Nephron progenitor cell (in vitro differentiated cells): ENCODE measurements around the gene FADS1.

Source experiments
- DNase-seq: peaks from one replicate; pipeline ENCODE4 v3.0.0; 2021
- H3K27ac Mint-ChIP-seq: 2 replicates; pipeline ENCODE4 v1.8.0; 2021; ENCODE audit warnings: mild to moderate bottlenecking, moderate library complexity, mixed read lengths
- H3K27me3 Mint-ChIP-seq: 2 replicates; pipeline ENCODE4 v1.8.0; 2021; ENCODE audit warnings: mild to moderate bottlenecking, low read depth, mixed read lengths; ENCODE audit not compliant: poor library complexity
- H3K36me3 Mint-ChIP-seq: 2 replicates; pipeline ENCODE4 v1.8.0; 2021; ENCODE audit warnings: low read depth, mixed read lengths
- H3K4me1 Mint-ChIP-seq: 2 replicates; pipeline ENCODE4 v1.8.0; 2021; ENCODE audit warnings: mixed read lengths
- H3K4me3 Mint-ChIP-seq: 2 replicates; pipeline ENCODE4 v1.8.0; 2021; ENCODE audit warnings: mild to moderate bottlenecking, moderate library complexity, mixed read lengths
- H3K9me3 Mint-ChIP-seq: 2 replicates; pipeline ENCODE4 v1.8.0; 2021; ENCODE audit warnings: mild to moderate bottlenecking, moderate library complexity, mixed read lengths
- TF ChIP-seq, protein P1 (sequence below): fragments of 200-600 bp; sonication (generic); IDR thresholded peaks from 2 replicates; pipeline ENCODE4 v1.5.0; 2021; ENCODE audit warnings: antibody characterized with exemption

Gene FADS1

DNA sequence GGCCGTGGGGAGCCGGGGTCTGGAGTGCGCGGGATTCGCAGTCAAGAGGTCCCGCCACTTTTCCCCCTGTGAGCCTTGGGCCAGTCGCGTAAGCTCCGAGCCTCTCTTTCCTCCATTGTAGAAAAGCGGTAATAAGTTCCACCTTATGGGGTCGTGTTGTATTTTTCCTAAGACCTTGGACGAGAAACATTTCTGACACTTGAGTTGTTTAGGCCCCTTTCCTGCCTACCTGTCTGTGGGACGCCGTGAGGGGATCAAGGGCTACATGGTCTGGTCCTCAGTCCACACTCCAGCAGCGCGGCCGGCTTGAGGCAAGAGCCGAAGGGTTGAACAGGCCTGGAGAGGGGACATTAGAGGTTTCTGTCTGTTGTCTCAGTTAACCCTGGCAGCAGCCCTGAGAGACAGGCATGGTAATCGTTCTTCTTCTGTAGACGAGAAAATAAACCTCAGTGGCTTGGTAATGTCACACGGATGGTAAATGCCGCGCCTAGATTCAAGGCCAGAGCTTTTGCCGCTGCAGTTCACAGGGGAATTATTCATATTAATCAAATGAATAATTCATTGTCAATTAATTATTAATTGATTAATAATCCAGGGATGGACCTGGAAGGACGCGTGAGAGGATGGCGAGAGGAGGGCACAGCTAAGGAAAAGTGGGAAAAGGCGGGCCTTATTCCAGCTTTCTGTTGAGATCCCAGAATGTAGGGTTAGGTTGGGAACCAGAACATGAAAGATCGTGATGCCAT is 23.5 kb downstream of the FADS1 start:
- Mint-ChIP-seq H3K4me1 (peaks cover 44% of the 10 kb centered on the region), H3K4me3 (peak overlapping the region; percentile 96), H3K27me3 (no peaks in the 10 kb centered on the region), H3K27ac (peak overlapping the region; percentile 95), H3K9me3 (no peaks in the 10 kb centered on the region), H3K36me3 (peaks cover 40% of the 10 kb centered on the region)
- TF ChIP-seq, protein P1, sequence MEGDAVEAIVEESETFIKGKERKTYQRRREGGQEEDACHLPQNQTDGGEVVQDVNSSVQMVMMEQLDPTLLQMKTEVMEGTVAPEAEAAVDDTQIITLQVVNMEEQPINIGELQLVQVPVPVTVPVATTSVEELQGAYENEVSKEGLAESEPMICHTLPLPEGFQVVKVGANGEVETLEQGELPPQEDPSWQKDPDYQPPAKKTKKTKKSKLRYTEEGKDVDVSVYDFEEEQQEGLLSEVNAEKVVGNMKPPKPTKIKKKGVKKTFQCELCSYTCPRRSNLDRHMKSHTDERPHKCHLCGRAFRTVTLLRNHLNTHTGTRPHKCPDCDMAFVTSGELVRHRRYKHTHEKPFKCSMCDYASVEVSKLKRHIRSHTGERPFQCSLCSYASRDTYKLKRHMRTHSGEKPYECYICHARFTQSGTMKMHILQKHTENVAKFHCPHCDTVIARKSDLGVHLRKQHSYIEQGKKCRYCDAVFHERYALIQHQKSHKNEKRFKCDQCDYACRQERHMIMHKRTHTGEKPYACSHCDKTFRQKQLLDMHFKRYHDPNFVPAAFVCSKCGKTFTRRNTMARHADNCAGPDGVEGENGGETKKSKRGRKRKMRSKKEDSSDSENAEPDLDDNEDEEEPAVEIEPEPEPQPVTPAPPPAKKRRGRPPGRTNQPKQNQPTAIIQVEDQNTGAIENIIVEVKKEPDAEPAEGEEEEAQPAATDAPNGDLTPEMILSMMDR = no peak
- DNase-seq = no peak

DNA sequence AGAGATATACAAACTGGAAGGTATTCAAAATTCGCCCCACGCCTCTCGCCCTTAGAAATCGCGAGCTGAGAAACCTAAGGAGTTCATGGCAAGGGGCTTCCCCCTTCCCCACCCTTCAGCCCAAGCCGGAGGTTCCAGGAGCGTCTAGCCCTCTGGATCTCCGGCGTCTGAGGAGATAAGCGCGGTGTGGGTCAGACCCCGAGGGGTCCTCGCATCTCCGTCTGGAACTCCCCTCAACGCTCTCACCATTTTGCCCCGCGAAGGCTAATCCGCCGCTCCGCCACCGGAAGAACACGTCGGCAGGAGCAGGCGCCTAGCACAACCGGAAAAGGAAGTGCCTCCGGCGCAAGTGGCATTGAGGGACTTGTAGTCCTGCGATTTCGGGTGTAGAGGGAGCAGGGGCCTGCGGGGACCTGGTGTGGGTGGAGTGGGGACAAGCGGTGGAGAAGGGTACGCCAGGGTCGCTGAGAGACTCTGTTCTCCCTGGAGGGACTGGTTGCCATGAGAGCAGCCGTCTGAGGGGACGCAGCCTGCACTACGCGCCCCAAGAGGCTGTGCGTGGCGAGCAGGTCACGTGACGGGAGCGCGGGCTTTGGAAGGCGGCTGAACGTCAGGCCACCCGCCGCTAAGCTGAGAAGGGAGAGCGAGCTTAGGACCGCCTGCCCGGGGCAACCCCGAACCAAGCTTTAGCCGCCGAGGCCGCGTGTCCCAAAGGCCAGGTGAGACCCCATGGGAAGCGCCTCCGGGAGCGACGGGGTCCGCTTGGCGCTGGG is 24.3 kb downstream of the FADS1 start, which contains the start of the genes FEN1 and TMEM258:
Gene FEN1, plus strand, starts transcription at position 602 of the 773 bp plus-strand sequence. CDS start 2,451 bp downstream, outside the sequence.
Gene TMEM258, minus strand, starts transcription at position 290 of the 773 bp plus-strand sequence. Its CDS starts 41 bp downstream, at position 249.
- DNase-seq = peak; percentile 86
- TF ChIP-seq, protein P1 = no peak
- H3K36me3 Mint-ChIP-seq = peaks cover 45% of the 10 kb centered on the region
- no peaks in the 10 kb centered on the region for H3K9me3 Mint-ChIP-seq
- peaks cover 48% of the 10 kb centered on the region for H3K4me1 Mint-ChIP-seq
- no peaks in the 10 kb centered on the region for H3K27me3 Mint-ChIP-seq
- H3K4me3 Mint-ChIP-seq = peak within 1 kb of the TSS; percentile 96
- H3K27ac Mint-ChIP-seq = peak within 1 kb of the TSS; percentile 100

DNA sequence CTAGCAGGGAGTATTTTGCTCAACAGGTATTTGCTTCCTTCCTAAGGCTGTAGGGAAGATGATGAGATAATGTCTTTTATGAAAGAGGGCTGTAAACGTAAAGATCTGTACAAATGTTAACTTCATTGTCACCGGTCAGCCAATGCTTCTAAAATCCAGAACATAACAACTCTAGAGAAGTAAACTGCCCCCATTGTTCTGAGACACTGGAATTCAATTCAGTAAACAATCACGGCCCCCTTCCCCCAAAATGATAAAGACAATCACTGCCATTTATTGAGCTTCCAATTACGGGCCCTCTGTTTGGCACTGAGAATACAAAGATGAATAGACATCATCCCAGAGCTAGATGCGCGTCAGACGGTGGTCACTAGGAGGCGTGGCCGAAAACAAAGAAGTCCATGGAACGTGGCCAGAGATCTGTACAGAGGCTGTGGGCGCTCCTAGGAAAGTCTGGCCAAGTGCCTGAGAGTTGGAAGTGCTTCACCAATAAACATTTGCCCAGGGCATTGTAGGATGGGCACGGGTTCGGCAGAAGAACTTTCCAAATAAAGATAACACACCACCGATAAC is 25.0 kb downstream of the FADS1 start:
- DNase-seq = peak; percentile 65
- H3K4me3 Mint-ChIP-seq = peak overlapping the region; percentile 96
- H3K27me3 Mint-ChIP-seq = no peaks in the 10 kb centered on the region
- TF ChIP-seq, protein P1 = no peak
- no peaks in the 10 kb centered on the region for H3K9me3 Mint-ChIP-seq
- peaks cover 40% of the 10 kb centered on the region for H3K36me3 Mint-ChIP-seq
- H3K27ac Mint-ChIP-seq = peak overlapping the region; percentile 100
- H3K4me1 Mint-ChIP-seq = peaks cover 45% of the 10 kb centered on the region

DNA sequence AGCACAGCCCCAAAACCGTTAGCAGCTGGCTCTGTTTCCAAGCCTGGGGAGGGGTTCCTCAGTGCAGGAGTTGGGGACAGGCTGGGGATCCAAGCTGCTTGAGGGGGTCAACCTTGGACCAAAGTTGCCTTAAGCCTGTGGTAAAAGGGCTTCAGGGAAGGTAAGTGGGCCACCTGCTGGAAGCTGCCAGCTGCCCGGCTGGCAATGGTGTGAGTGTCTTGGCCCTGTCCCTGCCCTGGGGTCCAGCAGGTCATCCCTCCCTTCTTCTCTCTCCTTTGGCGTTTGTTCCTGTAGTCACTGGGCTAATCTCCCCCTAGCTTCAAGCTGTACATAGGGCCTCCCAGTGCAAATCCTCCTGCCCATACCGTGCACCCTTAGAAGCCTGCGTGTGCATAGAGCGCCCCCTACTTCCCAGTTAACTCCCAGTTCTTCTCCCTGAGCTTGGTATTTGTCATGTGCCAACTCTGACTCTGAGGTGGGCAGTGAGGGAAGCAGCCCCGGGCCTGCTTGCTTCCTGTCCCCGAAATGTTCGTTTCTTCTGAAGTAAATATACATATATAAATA is 28.8 kb downstream of the FADS1 start:
- TF ChIP-seq, protein P1 = peak; percentile 51
- H3K4me3 Mint-ChIP-seq = no peak overlapping the region
- no peaks in the 10 kb centered on the region for H3K27me3 Mint-ChIP-seq
- H3K9me3 Mint-ChIP-seq = no peaks in the 10 kb centered on the region
- peaks cover 56% of the 10 kb centered on the region for H3K4me1 Mint-ChIP-seq
- peak; percentile 39 for DNase-seq
- H3K36me3 Mint-ChIP-seq = peaks cover 44% of the 10 kb centered on the region
- peak overlapping the region; percentile 59 for H3K27ac Mint-ChIP-seq

DNA sequence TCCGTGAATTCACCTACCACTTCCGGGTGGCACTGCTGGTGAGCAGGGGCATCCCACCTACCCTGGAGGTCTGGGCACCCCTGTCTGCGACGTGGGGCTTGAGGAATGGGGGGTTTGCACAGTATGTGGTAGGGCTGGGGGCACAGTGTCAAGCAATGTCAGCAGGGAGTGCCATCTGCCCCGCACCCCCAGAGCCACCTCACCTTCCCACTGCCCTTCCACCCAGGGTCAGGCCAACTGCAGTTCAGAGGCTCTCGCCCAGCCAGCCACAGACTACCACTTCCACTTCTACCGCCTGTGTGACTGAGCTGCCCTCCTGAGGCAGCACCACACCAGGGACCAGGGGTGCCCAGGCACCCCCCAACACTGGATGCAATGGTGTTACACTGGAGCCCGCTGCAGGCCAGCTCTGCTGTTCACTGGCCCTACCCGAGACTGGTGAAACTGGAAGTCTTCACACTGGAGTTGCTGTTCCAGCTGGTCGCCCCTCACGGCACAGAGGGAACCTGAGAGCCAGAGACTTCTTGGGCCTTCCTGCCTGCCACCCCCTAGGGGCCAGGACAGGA is 30.9 kb downstream of the FADS1 start:
- Mint-ChIP-seq H3K36me3 (peaks cover 47% of the 10 kb centered on the region), H3K27ac (peak overlapping the region; percentile 71), H3K9me3 (no peaks in the 10 kb centered on the region), H3K4me1 (peaks cover 48% of the 10 kb centered on the region), H3K27me3 (no peaks in the 10 kb centered on the region), H3K4me3 (peak overlapping the region; percentile 47)
- TF ChIP-seq, protein P1 = peak; percentile 14
- peak; percentile 56 for DNase-seq
